SJCRH30 (cell line): ENCODE data around the gene DENND1A. TPM values are rescaled to one million over a fixed set of nuclear protein-coding genes. Genes with fewer than 3 reads are reported as not detected.
A peak's percentile ranks its signal among the peaks of the same experiment; 100 is the strongest.
"Not testable (repeated sequence)": the region's sequence is repeated elsewhere in the genome, so short reads cannot be mapped to it uniquely, and the experiment has no call there.

Experiments
- DNase-seq, 2 experiments: peaks; one replicate each; pipeline ENCODE4 v3.0.0-alpha.2; 2015 to 2020
- H3K27ac ChIP-seq: fragments of 250-450 bp; sonication (Bioruptor Pico); 2 replicates; pipeline ENCODE4 v1.5.1; 2020; ENCODE audit warnings: mild to moderate bottlenecking, moderate library complexity
- H3K27me3 ChIP-seq: fragments of 250-450 bp; sonication (Bioruptor Pico); 2 replicates; pipeline ENCODE4 v1.5.1; 2020; ENCODE audit warnings: mild to moderate bottlenecking, moderate library complexity
- H3K36me3 ChIP-seq: fragments of 250-450 bp; sonication (Bioruptor Pico); 2 replicates; pipeline ENCODE4 v1.5.1; 2020; ENCODE audit warnings: mild to moderate bottlenecking, moderate library complexity
- H3K4me1 ChIP-seq: fragments of 250-450 bp; sonication (Bioruptor Pico); 2 replicates; pipeline ENCODE4 v1.5.1; 2020; ENCODE audit warnings: mild to moderate bottlenecking, moderate library complexity
- H3K4me3 ChIP-seq: fragments of 250-450 bp; sonication (Bioruptor Pico); 2 replicates; pipeline ENCODE4 v1.5.1; 2020; ENCODE audit warnings: mild to moderate bottlenecking, moderate library complexity
- H3K9me3 ChIP-seq: fragments of 250-450 bp; sonication (Bioruptor Pico); replicated peaks from 2 replicates; pipeline ENCODE4 v1.5.1; 2020; ENCODE audit warnings: mild to moderate bottlenecking, moderate library complexity
- total RNA-seq: library from RNA; depleted of rRNA; stranded (reverse); fragments of >200 nt; shearing (Covaris generic); gene quantifications from 2 replicates; pipeline ENCODE4 v1.2.3, GENCODE V29; 2014

The DENND1A gene
- total RNA-seq, 1 experiment from 2014 or later, result 41.3 TPM

DNA sequence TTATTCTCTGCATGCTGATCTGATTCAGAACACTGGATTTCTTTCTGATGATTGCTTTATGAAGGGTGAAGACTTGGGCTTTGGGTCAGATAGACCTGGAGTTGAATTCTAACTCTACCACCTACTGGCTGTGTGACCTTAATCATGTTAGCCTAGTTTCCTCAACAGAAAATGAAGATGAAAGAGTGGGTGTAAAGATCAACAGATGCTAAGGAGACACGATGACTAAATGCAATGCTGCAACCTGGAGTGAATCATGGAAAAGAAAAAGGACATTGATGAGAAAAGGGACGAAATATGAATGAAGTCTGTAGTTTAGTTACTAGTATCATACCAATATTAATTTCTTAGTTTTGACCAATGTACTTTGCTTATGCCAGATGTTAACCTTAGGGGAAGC is 27.8 kb upstream of the DENND1A start:
- Histone ChIP-seq H3K36me3 (no peaks in the 10 kb centered on the region), H3K9me3 (no peaks in the 10 kb centered on the region), H3K4me3 (no peak overlapping the region), H3K27me3 (no peaks in the 10 kb centered on the region), H3K27ac (no peak overlapping the region), H3K4me1 (no peaks in the 10 kb centered on the region)
- no peak for DNase-seq

DNA sequence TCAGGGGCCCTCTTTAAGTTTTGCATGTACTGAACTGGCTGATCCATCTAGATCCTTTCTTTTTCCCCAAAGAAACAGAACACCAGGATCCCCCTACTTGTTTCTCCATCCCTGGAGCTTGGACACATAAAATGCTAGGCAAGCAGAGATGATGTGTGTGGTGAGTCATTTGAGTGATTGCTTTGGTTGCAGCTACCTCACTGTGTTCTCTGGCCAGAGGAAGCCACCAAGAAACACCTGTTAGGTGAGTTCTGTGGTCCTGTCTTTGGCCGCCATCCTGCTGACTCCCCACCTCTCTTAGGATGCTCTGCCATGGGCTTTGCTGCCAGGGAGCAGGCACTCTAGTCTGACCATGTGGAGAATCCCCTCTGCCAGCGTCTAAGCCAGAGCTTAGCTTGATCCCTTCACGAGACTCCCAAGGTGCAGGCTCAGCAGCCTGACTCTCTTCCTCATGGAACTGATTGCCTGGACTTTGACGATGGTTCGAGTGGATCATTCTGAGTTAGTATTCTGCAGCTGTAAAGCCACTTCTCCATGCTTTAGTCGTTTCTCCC is 27.3 kb upstream of the DENND1A start:
- Histone ChIP-seq H3K4me3 (no peak overlapping the region), H3K36me3 (no peaks in the 10 kb centered on the region), H3K27me3 (no peaks in the 10 kb centered on the region), H3K9me3 (no peaks in the 10 kb centered on the region), H3K27ac (no peak overlapping the region), H3K4me1 (no peaks in the 10 kb centered on the region)
- no peak for DNase-seq

- H3K27me3 ChIP-seq, result no peaks in the 10 kb centered on the region
- H3K4me1 ChIP-seq, result no peaks in the 10 kb centered on the region
- H3K4me3 ChIP-seq, result no peak overlapping the region
- H3K27ac ChIP-seq, result no peak overlapping the region
- no peak for DNase-seq
- no peaks in the 10 kb centered on the region for H3K9me3 ChIP-seq
- H3K36me3 ChIP-seq, result no peaks in the 10 kb centered on the region
Observed at GRCh38 chr9:123955637-123956036, 25.7 kb upstream of the DENND1A start.

DNA sequence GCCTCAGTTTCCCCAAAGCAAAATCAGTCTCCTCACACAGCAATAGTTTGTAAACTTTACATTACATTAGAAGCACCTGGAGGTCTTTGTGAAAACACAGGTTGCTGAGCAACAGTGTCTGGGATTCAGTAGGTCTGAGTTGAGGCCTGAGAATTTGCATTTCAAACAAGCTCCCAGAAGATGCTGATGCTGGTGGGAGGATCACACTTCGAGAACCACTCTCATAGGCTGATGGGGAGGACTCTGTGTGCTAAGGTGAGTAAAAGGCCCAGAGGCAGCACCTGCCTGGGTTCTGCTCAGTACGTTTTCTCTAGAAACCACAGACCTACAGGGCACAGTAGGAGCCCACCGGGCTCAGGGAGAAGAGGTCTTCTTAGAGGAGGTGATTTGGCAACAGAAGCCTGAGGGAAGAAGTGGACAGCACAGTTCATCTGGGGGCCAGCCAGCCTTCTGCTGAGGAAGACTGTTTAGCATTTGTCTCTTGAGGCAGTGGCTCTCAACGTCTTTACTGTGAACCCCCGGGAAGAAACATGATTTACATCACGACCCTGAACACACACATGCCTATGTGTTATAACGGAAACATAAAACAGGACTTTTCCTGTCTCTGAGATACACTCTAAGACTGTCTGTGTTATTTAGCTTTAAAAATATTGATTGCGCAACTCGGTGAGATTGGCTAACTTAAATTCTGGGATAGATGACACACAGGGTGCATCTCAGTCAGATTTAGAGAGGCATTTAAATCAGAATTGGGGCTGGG is 24.8 kb upstream of the DENND1A start:
- Histone ChIP-seq H3K4me1 (no peaks in the 10 kb centered on the region), H3K27me3 (no peaks in the 10 kb centered on the region), H3K27ac (no peak overlapping the region), H3K36me3 (no peaks in the 10 kb centered on the region), H3K9me3 (no peaks in the 10 kb centered on the region), H3K4me3 (no peak overlapping the region)
- DNase-seq, result no peak

DNA sequence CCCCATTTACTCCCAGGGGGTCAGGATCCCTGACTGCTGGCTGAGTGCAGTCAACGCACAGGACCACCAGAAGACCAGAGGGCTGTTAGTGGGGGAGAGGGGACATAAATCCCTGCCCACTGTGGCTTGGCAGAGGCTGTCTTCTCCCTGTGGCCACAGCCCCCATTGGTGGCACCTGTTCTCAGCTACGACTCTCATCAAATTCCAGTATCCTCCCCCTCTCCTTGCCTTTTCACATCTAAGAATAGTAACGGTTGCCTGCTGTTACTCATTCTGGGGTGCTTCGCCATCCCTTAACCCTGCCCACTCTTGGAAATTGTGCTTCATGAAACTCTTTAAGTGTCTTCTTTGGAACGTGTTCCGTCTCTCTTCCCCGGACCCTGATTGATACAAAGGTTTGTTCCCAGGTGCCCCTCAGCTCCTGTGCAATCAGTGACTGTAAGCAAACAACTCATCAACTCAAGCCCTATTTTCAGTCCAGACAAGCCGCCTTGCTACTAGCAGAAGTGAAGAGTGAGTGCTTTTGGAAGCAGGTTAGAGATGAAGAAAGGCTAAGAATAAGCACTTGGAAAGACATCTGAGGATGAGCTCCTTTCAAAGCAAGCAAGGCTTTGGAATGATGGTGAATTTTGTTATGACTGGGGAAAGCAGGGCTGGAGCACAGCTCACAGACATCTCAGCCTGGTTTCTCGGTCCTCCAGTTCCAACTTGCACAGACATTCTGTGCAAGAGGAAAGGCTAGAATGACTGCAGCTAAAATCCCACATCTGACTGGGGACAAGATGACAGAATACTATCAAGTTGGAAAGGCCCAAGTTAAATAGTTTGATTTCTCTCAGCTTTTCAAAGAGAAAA is 22.9 kb upstream of the DENND1A start:
- peak in 1 of 2 experiments; percentile 33 for DNase-seq
- H3K27ac ChIP-seq, result no peak overlapping the region
- no peak overlapping the region for H3K4me3 ChIP-seq
- H3K4me1 ChIP-seq, result no peaks in the 10 kb centered on the region
- no peaks in the 10 kb centered on the region for H3K36me3 ChIP-seq
- no peaks in the 10 kb centered on the region for H3K9me3 ChIP-seq
- no peaks in the 10 kb centered on the region for H3K27me3 ChIP-seq

DNA sequence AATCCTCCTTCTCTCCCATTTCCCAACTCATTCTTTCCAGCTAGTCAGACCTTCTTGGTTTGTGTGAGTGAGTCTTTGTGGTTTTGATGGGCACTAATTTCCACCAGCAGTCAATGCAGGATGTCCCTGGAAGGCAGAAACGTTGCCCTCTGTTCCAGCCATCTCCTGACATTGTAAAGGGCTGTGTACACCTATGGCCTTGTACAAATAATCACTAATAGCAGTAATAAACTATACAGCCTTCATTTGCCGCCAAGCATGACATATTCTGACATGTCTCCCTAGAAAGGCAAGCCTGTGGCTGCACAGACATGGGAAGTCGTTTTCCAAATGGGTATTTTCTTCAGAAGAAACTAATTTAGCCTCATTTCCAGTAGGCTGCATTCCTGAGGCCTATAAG is 18.4 kb upstream of the DENND1A start:
- DNase-seq, result no peak
- H3K27ac ChIP-seq, result no peak overlapping the region
- H3K27me3 ChIP-seq, result no peaks in the 10 kb centered on the region
- no peaks in the 10 kb centered on the region for H3K36me3 ChIP-seq
- peaks cover 6% of the 10 kb centered on the region for H3K4me1 ChIP-seq
- H3K9me3 ChIP-seq, result 0 out of 2 replicates have a peak, but pooled peaks cover 2% of the 10 kb centered on the region
- no peak overlapping the region for H3K4me3 ChIP-seq

GRCh38 chr9:123947326-123947725 is 17.4 kb upstream of the DENND1A start:
- H3K27ac ChIP-seq, result no peak overlapping the region
- no peak for DNase-seq
- no peaks in the 10 kb centered on the region for H3K27me3 ChIP-seq
- no peaks in the 10 kb centered on the region for H3K36me3 ChIP-seq
- H3K4me3 ChIP-seq, result no peak overlapping the region
- H3K9me3 ChIP-seq, result 0 out of 2 replicates have a peak, but pooled peaks cover 2% of the 10 kb centered on the region
- H3K4me1 ChIP-seq, result peaks cover 6% of the 10 kb centered on the region

DNA sequence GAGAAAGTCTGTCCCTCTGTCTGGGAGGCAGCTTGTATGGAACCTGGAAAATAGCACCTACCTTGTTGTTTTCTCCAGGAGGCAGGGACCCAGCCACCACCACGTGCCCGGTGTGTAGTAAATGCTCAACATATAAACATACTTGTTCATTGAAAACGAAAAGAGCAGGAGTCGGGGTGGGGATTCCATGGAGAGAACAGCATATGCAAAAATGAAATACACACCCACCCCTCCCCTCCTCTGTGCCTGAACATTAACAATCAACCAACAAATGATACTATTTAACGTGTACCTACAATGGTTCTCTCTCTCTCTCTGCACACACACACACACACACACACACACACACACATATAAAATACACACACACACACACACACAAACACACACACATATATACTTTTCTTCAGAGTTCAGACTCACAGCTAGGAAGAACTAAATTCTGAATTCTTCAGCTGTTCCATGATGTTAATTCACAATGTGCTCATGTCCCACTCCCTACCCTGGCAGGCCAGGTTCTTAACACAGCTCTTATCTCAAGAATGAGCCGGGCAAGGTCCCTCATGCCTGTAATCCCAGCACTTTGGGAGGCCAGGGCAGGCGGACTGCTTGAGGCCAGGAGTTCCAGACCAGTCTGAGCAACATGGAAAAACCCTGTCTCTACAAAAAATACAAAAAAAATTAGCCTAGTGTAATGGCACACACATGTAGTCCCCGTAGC is 16.3 kb upstream of the DENND1A start:
- no peak overlapping the region for H3K27ac ChIP-seq
- peak; percentile 18 to 39 for DNase-seq
- no peaks in the 10 kb centered on the region for H3K36me3 ChIP-seq
- H3K27me3 ChIP-seq, result no peaks in the 10 kb centered on the region
- H3K9me3 ChIP-seq, result 0 out of 2 replicates have a peak, but pooled peaks cover 2% of the 10 kb centered on the region
- peaks cover 6% of the 10 kb centered on the region for H3K4me1 ChIP-seq
- no peak overlapping the region for H3K4me3 ChIP-seq

- Histone ChIP-seq H3K36me3 (no peaks in the 10 kb centered on the region), H3K27ac (no peak overlapping the region), H3K9me3 (0 out of 2 replicates have a peak, but pooled peaks cover 2% of the 10 kb centered on the region), H3K4me1 (peaks cover 6% of the 10 kb centered on the region), H3K27me3 (no peaks in the 10 kb centered on the region), H3K4me3 (no peak overlapping the region)
- peak in 1 of 2 experiments; percentile 29 for DNase-seq
Observed at GRCh38 chr9:123945532-123945931, 15.6 kb upstream of the DENND1A start.

GRCh38 chr9:123944464-123944863 is 14.5 kb upstream of the DENND1A start:
- not testable (repeated sequence) for H3K4me3 ChIP-seq, H3K36me3 ChIP-seq, H3K9me3 ChIP-seq

DNA sequence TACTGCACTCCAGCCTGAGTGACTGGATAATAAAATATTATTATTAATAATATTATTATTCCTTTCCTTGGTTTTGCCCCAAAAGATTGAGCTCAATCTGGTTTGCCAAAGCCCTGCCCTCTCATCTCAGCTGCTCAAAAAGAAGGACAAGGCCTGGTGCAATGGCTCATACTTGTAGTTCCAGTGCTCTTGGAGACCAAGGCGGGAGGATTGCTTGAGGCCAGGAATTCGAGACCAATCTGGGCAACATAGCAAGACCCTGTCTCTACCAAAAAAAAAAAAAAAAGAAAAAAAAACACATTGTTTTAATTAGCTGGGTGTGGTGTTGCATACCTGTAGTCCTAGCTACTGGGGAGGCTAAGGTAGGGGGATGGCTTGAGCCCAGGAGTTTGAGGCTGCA is 13.7 kb upstream of the DENND1A start:
- H3K27me3 ChIP-seq, result no peaks in the 10 kb centered on the region
- no peak overlapping the region for H3K27ac ChIP-seq
- peaks cover 6% of the 10 kb centered on the region for H3K4me1 ChIP-seq
- H3K4me3 ChIP-seq, result no peak overlapping the region
- H3K9me3 ChIP-seq, result 0 out of 2 replicates have a peak, but pooled peaks cover 2% of the 10 kb centered on the region
- no peaks in the 10 kb centered on the region for H3K36me3 ChIP-seq
- DNase-seq, result no peak

More at GRCh38 chr9:123944464-123944863, 14.5 kb upstream of the DENND1A start:
- not testable (repeated sequence) for DNase-seq, H3K27ac ChIP-seq, H3K27me3 ChIP-seq, H3K4me1 ChIP-seq

DNA sequence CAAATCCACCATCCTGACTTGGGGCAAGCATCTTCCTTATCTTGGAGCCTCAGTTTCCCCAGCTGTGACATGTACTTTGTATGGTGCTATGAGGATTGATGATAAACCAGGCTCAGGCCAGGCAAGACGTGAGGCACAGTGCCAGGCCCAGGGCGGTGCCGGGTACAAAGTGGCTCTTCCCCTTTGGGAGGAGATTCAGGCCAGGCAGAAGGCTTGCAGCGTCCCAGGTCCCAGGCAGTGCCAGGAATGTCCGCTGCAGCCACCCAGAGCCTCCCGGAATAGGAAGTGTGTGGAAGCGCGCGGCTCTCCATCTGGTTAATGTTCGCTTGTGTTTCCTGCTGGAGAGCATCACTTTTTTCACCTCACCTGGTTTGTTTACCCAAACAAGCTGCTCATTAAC is 12.6 kb upstream of the DENND1A start:
- 0 out of 2 replicates have a peak, but pooled peaks cover 2% of the 10 kb centered on the region for H3K9me3 ChIP-seq
- H3K4me1 ChIP-seq, result peaks cover 6% of the 10 kb centered on the region
- H3K27ac ChIP-seq, result no peak overlapping the region
- DNase-seq, result no peak
- H3K36me3 ChIP-seq, result no peaks in the 10 kb centered on the region
- no peaks in the 10 kb centered on the region for H3K27me3 ChIP-seq
- no peak overlapping the region for H3K4me3 ChIP-seq

DNA sequence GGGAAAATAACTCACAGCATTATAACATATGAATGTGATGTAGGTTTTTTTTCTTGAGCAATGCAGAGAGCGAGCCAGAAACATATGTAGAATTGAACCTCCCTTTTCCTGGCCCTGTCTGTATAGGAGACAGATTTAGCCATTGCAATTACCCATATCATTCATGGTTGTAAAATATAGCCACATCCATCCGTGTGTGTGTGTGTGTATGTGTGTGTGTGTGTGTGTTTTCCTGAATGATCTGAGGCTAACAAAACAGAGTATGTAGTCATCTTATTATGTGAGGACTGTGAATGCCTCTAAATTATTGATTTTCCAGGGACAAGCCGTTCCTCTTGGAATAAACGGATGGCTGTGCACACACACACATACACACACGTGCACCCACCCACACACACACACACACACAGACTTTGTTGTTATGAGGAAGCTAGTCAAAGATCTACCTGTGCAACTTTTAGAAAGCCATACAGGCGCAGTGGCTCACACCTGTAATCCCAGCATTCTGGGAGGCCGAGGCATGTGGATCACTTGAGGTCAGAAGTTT is 11.7 kb upstream of the DENND1A start:
- no peak for DNase-seq
- no peaks in the 10 kb centered on the region for H3K36me3 ChIP-seq
- 0 out of 2 replicates have a peak, but pooled peaks cover 2% of the 10 kb centered on the region for H3K9me3 ChIP-seq
- no peak overlapping the region for H3K27ac ChIP-seq
- no peaks in the 10 kb centered on the region for H3K27me3 ChIP-seq
- no peak overlapping the region for H3K4me3 ChIP-seq
- H3K4me1 ChIP-seq, result peaks cover 6% of the 10 kb centered on the region
